Measurements from ENCODE around the gene CYB5D1. TPM values are rescaled to one million over a fixed set of nuclear protein-coding genes. Genes with fewer than 3 reads are reported as not detected.
A peak's percentile ranks its signal among the peaks of the same experiment; 100 is the strongest.

Gene CYB5D1
- total RNA-seq, 2 experiments from 2014 or later: 13.5 to 16.2 TPM

DNA sequence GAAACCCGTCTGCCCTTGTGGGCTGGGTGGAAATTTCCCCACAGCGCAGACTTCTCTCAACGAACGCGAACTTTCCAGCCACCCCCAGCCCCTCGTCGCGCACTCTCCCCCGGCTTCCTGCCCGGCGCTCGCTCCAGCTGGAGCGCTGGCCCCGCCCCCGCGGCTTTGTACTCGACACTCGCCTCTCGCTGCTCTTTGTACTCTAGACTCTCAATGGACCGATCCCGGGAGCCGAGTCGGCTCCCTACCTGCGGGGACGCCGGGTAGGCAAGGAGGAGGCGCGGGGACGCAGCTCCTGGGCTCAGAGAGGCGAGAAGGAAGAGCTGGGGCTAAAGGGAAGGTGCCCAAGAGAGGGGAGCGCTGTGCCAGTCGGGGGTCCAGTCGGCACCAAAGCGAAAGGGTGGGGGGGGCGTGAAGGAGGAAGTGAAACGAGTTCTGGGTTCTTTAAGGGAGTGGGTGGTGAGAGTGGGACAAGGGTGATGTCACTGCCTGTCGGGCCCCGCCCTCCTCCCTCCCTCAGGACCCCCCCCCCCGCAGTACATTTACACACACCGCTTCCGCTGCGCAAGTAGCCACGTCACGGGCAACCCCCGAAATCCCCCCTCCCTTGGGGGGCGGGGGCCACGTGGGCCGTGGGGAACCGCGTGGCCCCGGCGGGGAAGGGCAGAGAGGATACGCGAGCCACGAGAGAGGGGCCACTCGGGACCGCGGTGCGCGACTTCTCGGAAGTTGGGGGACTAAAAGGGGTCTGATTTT, 14.1 kb upstream of the CYB5D1 start:
- no peaks in the 10 kb centered on the region for H3K9me3 Mint-ChIP-seq
- peaks cover 45% of the 10 kb centered on the region for H3K36me3 Mint-ChIP-seq (ENCODE audit: low read depth)
- peaks cover 50% of the 10 kb centered on the region for H3K4me1 Mint-ChIP-seq (ENCODE audit: low read depth)
- TF ChIP-seq, protein P1, sequence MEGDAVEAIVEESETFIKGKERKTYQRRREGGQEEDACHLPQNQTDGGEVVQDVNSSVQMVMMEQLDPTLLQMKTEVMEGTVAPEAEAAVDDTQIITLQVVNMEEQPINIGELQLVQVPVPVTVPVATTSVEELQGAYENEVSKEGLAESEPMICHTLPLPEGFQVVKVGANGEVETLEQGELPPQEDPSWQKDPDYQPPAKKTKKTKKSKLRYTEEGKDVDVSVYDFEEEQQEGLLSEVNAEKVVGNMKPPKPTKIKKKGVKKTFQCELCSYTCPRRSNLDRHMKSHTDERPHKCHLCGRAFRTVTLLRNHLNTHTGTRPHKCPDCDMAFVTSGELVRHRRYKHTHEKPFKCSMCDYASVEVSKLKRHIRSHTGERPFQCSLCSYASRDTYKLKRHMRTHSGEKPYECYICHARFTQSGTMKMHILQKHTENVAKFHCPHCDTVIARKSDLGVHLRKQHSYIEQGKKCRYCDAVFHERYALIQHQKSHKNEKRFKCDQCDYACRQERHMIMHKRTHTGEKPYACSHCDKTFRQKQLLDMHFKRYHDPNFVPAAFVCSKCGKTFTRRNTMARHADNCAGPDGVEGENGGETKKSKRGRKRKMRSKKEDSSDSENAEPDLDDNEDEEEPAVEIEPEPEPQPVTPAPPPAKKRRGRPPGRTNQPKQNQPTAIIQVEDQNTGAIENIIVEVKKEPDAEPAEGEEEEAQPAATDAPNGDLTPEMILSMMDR (IDR thresholded peaks at IDR 0.05): no peak
- peak; percentile 25 for ATAC-seq
- intact Hi-C loops (cut with micrococcal nuclease): loop anchor here (2.0 to 5.0 kb wide), 2 partner anchors 13 to 44 kb away; partner anchors contain the start of genes CHD3 and NAA38
- peak overlapping the region; percentile 83 for H3K4me3 Mint-ChIP-seq
- no peaks in the 10 kb centered on the region for H3K27me3 Mint-ChIP-seq
- peak overlapping the region; percentile 98 for H3K27ac Mint-ChIP-seq
- peak; percentile 94 for DNase-seq
- ChIA-PET CTCF (interaction anchor here (1.0 to 1.8 kb wide), 2 partner anchors 9 to 14 kb away, joined by 3 to 5 read pairs; partner anchors contain the start of genes CYB5D1 and NAA38), POLR2A (interaction anchor here (0.6 to 6.6 kb wide), 7 partner anchors 9 to 157 kb away, joined by 3 to 35 read pairs (median 5); partner anchors contain the start of genes NAA38, TMEM88 and TP53)

DNA sequence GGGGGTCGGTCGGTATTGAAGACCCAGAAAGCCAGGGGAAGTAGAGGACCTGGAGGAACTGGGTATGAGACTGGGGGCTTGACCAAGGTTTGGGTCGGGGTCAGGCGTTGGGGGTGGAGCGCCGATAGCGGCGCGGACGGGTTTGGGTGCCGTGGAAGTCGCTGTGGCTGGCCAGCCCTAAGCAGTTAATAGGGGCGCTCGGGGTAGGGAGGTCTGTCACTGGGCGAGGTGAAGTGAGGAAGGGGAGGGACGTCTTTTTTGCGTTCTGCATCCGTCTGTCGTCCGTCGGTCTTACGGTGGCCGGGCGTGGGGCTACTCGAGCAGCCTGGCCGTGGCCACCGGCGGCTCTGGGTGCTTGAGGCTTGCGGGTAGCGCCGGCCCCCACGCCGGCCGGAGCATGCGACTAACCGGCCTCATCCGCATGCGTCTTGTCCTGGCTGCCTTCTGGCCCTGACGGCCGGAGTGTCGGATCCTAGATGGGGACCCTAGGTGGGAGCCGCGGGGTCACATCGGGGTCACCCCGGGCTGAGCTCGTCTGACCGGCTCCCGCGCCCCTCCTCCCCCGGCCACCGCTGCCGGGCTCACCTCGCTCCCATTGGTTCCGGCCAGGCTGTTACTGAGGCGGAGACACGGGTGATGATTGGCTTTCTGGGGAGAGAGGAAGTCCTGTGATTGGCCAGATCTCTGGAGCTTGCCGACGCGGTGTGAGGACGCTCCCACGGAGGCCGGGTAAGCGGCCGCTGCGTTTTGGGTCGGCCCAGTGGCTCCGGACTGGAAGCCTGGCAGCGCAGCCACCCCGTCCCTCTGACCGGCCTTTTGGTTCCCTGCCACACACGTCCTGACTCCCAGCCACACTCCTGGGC, 13.3 kb upstream of the CYB5D1 start:
- DNase-seq (peak; percentile 91), ATAC-seq (peak; percentile 45)
- Mint-ChIP-seq H3K9me3 (no peaks in the 10 kb centered on the region), H3K27ac (peak overlapping the region; percentile 98), H3K36me3 (ENCODE audit: low read depth) (peaks cover 50% of the 10 kb centered on the region), H3K4me1 (ENCODE audit: low read depth) (peaks cover 45% of the 10 kb centered on the region), H3K27me3 (no peaks in the 10 kb centered on the region), H3K4me3 (peak overlapping the region; percentile 83)
- intact Hi-C loops (cut with micrococcal nuclease): loop anchor here (5.0 kb wide), 1 partner anchor 43 kb away; the partner anchor contains the start of gene CHD3
- POLR2A ChIA-PET: interaction anchor here (0.6 to 8.2 kb wide), 6 partner anchors 9 to 538 kb away, joined by 3 to 74 read pairs (median 7); partner anchors contain the start of genes KDM6B, NAA38, TMEM88 and TP53
- TF ChIP-seq, protein P1 (IDR thresholded peaks at IDR 0.05): no peak
- CTCF ChIA-PET: interaction anchor here (0.7 to 1.8 kb wide), 11 partner anchors 10 to 157 kb away, joined by 3 to 21 read pairs (median 5); partner anchors contain the start of genes CYB5D1, KDM6B, NAA38 and TP53

DNA sequence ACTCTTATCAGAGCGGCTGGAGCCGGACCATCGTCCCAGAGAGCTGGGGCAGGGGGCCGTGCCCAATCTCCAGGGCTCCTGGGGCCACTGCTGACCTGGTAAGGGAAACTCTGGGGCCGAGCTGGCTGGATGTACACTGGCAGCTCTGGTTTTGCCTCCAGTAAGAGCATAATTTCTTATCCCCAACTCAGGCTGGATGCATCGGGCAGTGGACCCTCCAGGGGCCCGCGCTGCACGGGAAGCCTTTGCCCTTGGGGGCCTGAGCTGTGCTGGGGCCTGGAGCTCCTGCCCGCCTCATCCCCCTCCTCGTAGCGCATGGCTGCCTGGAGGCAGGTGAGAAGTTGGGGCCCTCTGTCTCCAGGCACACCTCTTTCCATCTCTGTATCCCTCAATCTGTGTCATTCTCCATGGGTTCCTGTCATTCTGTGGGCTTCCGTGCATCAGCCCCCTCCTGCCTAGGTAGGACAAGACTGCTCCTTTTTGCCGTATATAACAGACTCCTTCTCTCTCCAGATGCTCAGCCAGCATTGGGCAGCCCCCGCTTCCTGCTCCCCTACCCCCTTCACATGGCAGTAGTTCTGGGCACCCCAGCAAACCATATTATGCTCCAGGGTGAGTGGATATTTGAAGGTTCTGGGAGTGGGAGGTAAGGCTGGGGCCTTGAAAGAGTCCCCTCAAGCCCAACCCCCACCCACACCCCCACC, 12.3 kb upstream of the CYB5D1 start:
- TF ChIP-seq, protein P1 (IDR thresholded peaks at IDR 0.05): no peak
- Mint-ChIP-seq H3K27ac (peak overlapping the region; percentile 98), H3K27me3 (no peaks in the 10 kb centered on the region), H3K9me3 (no peaks in the 10 kb centered on the region), H3K36me3 (ENCODE audit: low read depth) (peaks cover 51% of the 10 kb centered on the region), H3K4me1 (ENCODE audit: low read depth) (peaks cover 45% of the 10 kb centered on the region), H3K4me3 (peak overlapping the region; percentile 83)
- no peak for ATAC-seq
- CTCF ChIA-PET: interaction anchor here (1.1 to 1.8 kb wide), 8 partner anchors 11 to 158 kb away, joined by 3 to 21 read pairs (median 6); partner anchors contain the start of genes KDM6B, NAA38 and TP53
- POLR2A ChIA-PET: interaction anchor here (1.0 to 8.2 kb wide), 5 partner anchors 8 to 537 kb away, joined by 3 to 74 read pairs (median 9); partner anchors contain the start of genes KDM6B, NAA38, TMEM88 and TP53
- intact Hi-C loops (cut with micrococcal nuclease): no loop called here
- DNase-seq: no peak

DNA sequence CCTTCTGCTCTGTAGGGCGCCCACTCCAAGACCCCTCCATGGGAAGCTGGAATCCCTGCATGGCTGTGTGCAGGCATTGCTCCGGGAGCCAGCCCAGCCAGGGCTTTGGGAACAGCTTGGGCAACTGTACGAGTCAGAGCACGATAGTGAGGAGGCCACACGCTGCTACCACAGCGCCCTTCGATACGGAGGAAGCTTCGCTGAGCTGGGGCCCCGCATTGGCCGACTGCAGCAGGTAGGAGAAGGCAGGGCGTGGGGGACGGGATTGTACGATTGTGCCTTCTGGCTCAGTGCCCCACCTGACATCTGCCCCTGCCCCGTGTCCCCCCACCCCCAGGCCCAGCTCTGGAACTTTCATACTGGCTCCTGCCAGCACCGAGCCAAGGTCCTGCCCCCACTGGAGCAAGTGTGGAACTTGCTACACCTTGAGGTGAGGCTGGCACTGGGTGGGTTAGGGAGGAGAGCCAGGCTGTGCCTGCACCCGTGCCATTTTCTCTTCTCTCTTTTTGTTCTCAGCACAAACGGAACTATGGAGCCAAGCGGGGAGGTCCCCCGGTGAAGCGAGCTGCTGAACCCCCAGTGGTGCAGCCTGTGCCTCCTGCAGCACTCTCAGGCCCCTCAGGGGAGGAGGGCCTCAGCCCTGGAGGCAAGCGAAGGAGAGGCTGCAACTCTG, 11.6 kb upstream of the CYB5D1 start:
- no peaks in the 10 kb centered on the region for H3K27me3 Mint-ChIP-seq
- intact Hi-C loops (cut with micrococcal nuclease): no loop called here
- peak overlapping the region; percentile 83 for H3K4me3 Mint-ChIP-seq
- peak overlapping the region; percentile 72 for H3K27ac Mint-ChIP-seq
- TF ChIP-seq, protein P1 (IDR thresholded peaks at IDR 0.05): no peak
- no peak for ATAC-seq
- POLR2A ChIA-PET: interaction anchor here (1.0 to 8.2 kb wide), 4 partner anchors 10 to 231 kb away, joined by 3 to 74 read pairs (median 22); partner anchors contain the start of genes FXR2, KDM6B, NAA38 and TMEM88
- no peak for DNase-seq
- H3K36me3 Mint-ChIP-seq (ENCODE audit: low read depth): peaks cover 51% of the 10 kb centered on the region
- CTCF ChIA-PET: interaction anchor here (1.4 to 1.8 kb wide), 4 partner anchors 11 to 102 kb away, joined by 3 to 21 read pairs (median 9); partner anchors contain the start of genes KDM6B and NAA38
- H3K9me3 Mint-ChIP-seq: no peaks in the 10 kb centered on the region
- peaks cover 44% of the 10 kb centered on the region for H3K4me1 Mint-ChIP-seq (ENCODE audit: low read depth)
